Subcutaneous adipose tissue (tissue), 4 donors: ENCODE data around the gene CYB561. TPM values are rescaled to one million over a fixed set of nuclear protein-coding genes. Genes with fewer than 3 reads are reported as not detected.

Source experiments
- CTCF ChIP-seq: fragments of 450-650 bp; IDR thresholded peaks from one replicate; pipeline ENCODE4 v1.5.1; 2016; ENCODE audit warnings: low read depth, mild to moderate bottlenecking, control low read depth, antibody characterized with exemption, moderate library complexity
- total RNA-seq, 4 donors: library from RNA; depleted of rRNA; stranded (reverse); fragments of >200 nt; gene quantifications; one replicate each; pipeline ENCODE4 v1.1.0, GENCODE V29; 2016

CYB561 gene
- total RNA-seq, 4 donors from 2014 or later = 12.7 to 17.9 (median 14.1) TPM

GRCh38 chr17:63452046-63452961, 6.2 kb upstream of the CYB561 start:
- no peak for TF ChIP-seq CTCF

GRCh38 chr17:63451150-63451549, 5.0 kb upstream of the CYB561 start:
- TF ChIP-seq CTCF = no peak

GRCh38 chr17:63450551-63450950, 4.4 kb upstream of the CYB561 start:
- no peak for TF ChIP-seq CTCF

GRCh38 chr17:63448655-63449054, 2.5 kb upstream of the CYB561 start:
- TF ChIP-seq CTCF = no peak

- TF ChIP-seq CTCF = no peak
Measured at GRCh38 chr17:63447471-63448009, 1.4 kb upstream of the CYB561 start.

- no peak for TF ChIP-seq CTCF
Measured at GRCh38 chr17:63446753-63447470, 806 bp upstream of the CYB561 start.

- no peak for TF ChIP-seq CTCF
Measured at GRCh38 chr17:63445571-63445953, 544 bp downstream of the CYB561 start.
